HEK293T (cell line): ENCODE measurements around the gene PPP6R2.

ENCODE experiments used
- CTCF ChIA-PET: fragments of 350-600 bp; formaldehyde crosslinking; extraction: SDS; loops from one replicate; lab custom pipeline; 2021; ENCODE audit warnings: antibody characterized with exemption, inconsistent platforms; lab: Yijun Ruan, JAX
- POLR2A ChIA-PET: fragments of 350-600 bp; formaldehyde crosslinking; extraction: SDS; loops from one replicate; lab custom pipeline; 2020; ENCODE audit warnings: antibody characterized with exemption, inconsistent platforms; lab: Yijun Ruan, JAX
- DNase-seq: peaks from one replicate; pipeline ENCODE4 v3.0.0; 2012; ENCODE audit warnings: mixed read lengths; ENCODE audit errors: extremely low spot score
- ARNT ChIP-seq: fragments of 450-650 bp; IDR thresholded peaks from 2 replicates; pipeline ENCODE4 v1.6.1; 2017; ENCODE audit warnings: mild to moderate bottlenecking
- BHLHE40 ChIP-seq: fragments of 450-650 bp; IDR thresholded peaks from 2 replicates; pipeline ENCODE4 v1.6.1; 2016; ENCODE audit warnings: mild to moderate bottlenecking, moderate library complexity, borderline replicate concordance
- CTBP1 ChIP-seq: fragments of 450-650 bp; IDR thresholded peaks from 2 replicates; pipeline ENCODE4 v1.6.1; 2016; ENCODE audit warnings: borderline replicate concordance
- ELF4 ChIP-seq: fragments of 450-650 bp; IDR thresholded peaks from 2 replicates; pipeline ENCODE4 v1.6.1; 2017; ENCODE audit warnings: antibody characterized with exemption
- FOXA1 ChIP-seq: fragments of 450-650 bp; IDR thresholded peaks from 2 replicates; pipeline ENCODE4 v1.6.1; 2016; ENCODE audit warnings: mild to moderate bottlenecking
- FOXK2 ChIP-seq: fragments of 450-650 bp; IDR thresholded peaks from 2 replicates; pipeline ENCODE4 v1.6.1; 2016; ENCODE audit warnings: mild to moderate bottlenecking
- FOXM1 ChIP-seq: fragments of 450-650 bp; IDR thresholded peaks from 2 replicates; pipeline ENCODE4 v1.6.1; 2017; ENCODE audit warnings: mild to moderate bottlenecking, borderline replicate concordance
- HDGF ChIP-seq: fragments of 450-650 bp; IDR thresholded peaks from 2 replicates; pipeline ENCODE4 v1.6.1; 2017; ENCODE audit warnings: antibody characterized with exemption, borderline replicate concordance
- L3MBTL2 ChIP-seq: fragments of 450-650 bp; conservative IDR thresholded peaks from 2 replicates; pipeline ENCODE4 v1.6.1; 2016; ENCODE audit warnings: mild to moderate bottlenecking
- LEF1 ChIP-seq: fragments of 450-650 bp; IDR thresholded peaks from 2 replicates; pipeline ENCODE4 v1.6.1; 2017; ENCODE audit warnings: mild to moderate bottlenecking, borderline replicate concordance
- NFRKB ChIP-seq: fragments of 450-650 bp; IDR thresholded peaks from 2 replicates; pipeline ENCODE4 v1.6.1; 2016; ENCODE audit warnings: mild to moderate bottlenecking, moderate library complexity
- PKNOX1 ChIP-seq: fragments of 450-650 bp; IDR thresholded peaks from 2 replicates; pipeline ENCODE4 v1.6.1; 2016
- SP1 ChIP-seq: fragments of 450-650 bp; IDR thresholded peaks from 2 replicates; pipeline ENCODE4 v1.6.1; 2017
- SUZ12 ChIP-seq: fragments of 450-650 bp; IDR thresholded peaks from 2 replicates; pipeline ENCODE4 v1.6.1; 2016; ENCODE audit warnings: mild to moderate bottlenecking
- TARDBP ChIP-seq: fragments of 450-650 bp; IDR thresholded peaks from 2 replicates; pipeline ENCODE4 v1.6.1; 2016
- ZNF384 ChIP-seq: fragments of 450-650 bp; IDR thresholded peaks from 2 replicates; pipeline ENCODE4 v1.6.1; 2016

PPP6R2 gene

GRCh38 chr22:50436015-50436830 is 93.1 kb downstream of the PPP6R2 start:
- CTCF ChIA-PET = no interaction called here
- POLR2A ChIA-PET = interaction anchor here (0.7 to 1.5 kb wide), 3 partner anchors 9 to 90 kb away, joined by 3 to 7 read pairs (median 4); partner anchors contain the start of gene LMF2
- no peak for DNase-seq
- TF ChIP-seq ELF4 (no peak), LEF1 (no peak), FOXA1 (no peak), ARNT (no peak), FOXK2 (no peak), SUZ12 (no peak), ZNF384 (no peak), L3MBTL2 (no peak), SP1 (no peak), BHLHE40 (no peak), NFRKB (no peak), CTBP1 (no peak), TARDBP (no peak), FOXM1 (no peak), HDGF (no peak), PKNOX1 (no peak)

- no peak for DNase-seq
- TF ChIP-seq LEF1 (no peak), FOXA1 (no peak), CTBP1 (no peak), BHLHE40 (no peak), ELF4 (no peak), FOXM1 (no peak), PKNOX1 (no peak), FOXK2 (no peak), ZNF384 (no peak), TARDBP (no peak), NFRKB (no peak)
- ChIA-PET CTCF (no interaction called here), POLR2A (interaction anchor here (1.5 kb wide), 1 partner anchor 89 kb away, joined by 4 read pairs; no protein-coding TSS in a partner anchor)
Observed at GRCh38 chr22:50436841-50437341, 93.8 kb downstream of the PPP6R2 start.

- ChIA-PET CTCF (no interaction called here), POLR2A (no interaction called here)
- DNase-seq = no peak
- no peak for TF ChIP-seq FOXA1
- TF ChIP-seq FOXM1 = no peak
- TF ChIP-seq PKNOX1 = no peak
- no peak for TF ChIP-seq LEF1
- no peak for TF ChIP-seq NFRKB
- TF ChIP-seq ZNF384 = no peak
- TF ChIP-seq ELF4 = no peak
Observed at GRCh38 chr22:50437511-50438304, 94.6 kb downstream of the PPP6R2 start.

DNA sequence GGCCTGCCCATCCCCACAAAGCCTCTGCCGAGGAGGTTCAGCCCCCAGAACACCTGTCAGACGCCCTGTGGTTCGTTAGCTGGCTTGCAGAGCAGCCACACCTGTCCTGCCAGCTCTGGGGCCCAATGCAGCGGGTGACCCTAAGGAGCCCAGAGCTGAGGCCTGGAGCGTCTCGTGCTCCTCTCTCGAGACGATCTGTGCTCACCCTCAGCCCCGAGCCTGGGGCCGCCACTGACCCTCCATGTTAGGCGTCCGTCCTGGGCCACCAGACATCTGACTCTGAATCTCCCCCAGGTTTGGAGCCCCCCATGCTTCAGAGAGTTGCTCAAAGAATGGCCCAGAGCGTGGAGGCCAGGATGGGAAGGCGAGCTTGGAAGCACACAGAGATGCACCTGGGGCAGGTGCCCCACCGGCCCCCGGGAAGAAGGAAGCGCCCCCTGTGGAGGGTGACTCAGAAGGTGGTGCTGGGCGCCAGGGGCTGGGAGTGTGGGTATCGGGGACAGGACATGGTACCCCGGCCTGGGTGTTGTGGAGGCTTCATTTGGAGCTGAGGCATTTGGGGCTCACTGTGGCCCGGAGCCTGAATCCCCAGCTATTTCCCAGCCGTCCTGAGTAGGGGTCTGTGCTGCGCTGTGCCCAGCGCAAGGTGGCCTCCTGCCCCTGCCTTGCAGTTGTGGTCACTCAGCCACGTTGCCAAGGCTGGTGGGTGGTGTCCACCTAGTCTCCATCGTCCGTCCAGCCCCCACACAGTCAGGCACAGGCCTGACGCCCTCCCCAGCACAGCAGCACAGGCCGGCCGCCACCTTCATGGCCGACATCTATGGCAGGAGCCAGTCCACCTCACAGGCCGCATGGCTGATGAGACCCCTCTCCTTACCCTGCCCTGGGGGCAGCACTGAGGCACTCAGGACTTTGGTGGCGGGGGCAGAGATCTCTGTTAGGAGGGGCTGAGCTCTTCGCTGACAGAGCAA is 95.5 kb downstream of the PPP6R2 start:
- ChIA-PET CTCF (no interaction called here), POLR2A (interaction anchor here (2.3 kb wide), 1 partner anchor 69 kb away, joined by 4 read pairs; the partner anchor contains the start of gene LMF2)
- DNase-seq = no peak
- TF ChIP-seq LEF1 (no peak), PKNOX1 (no peak), SP1 (no peak), HDGF (no peak), NFRKB (no peak), L3MBTL2 (no peak), TARDBP (no peak), ZNF384 (no peak), FOXM1 (no peak), ELF4 (no peak), CTBP1 (no peak), BHLHE40 (no peak), SUZ12 (no peak)
